ENCODE results near the gene MS4A10. TPM values are rescaled to one million over a fixed set of nuclear protein-coding genes. Genes with fewer than 3 reads are reported as not detected.

Gene MS4A10
- total RNA-seq (under 1 TPM in 1 of 5 donors, not detected in 4; 0.18 TPM), polyA plus RNA-seq (not detected)
- long read RNA-seq, donor 1: 0 reads
- long read RNA-seq, donor 2: 0 reads
- long read RNA-seq, donor 3: 0 reads
- long read RNA-seq, donor 4: 0 reads
- long read RNA-seq, donor 5: 0 reads
- long read RNA-seq, donor 6: 0 reads
- long read RNA-seq, donor 7: 0 reads
- long read RNA-seq, donor 8: 0 reads
- long read RNA-seq, donor 9: 0 reads
- long read RNA-seq, donor 10: 0 reads

- no peak for DNase-seq
- no peak for TF ChIP-seq POLR2A (IDR thresholded peaks at IDR 0.05)
- no peak for TF ChIP-seq POLR2AphosphoS5 (IDR thresholded peaks at IDR 0.05)
- TF ChIP-seq CTCF (IDR thresholded peaks at IDR 0.05): no peak
- TF ChIP-seq EP300 (IDR thresholded peaks at IDR 0.05): no peak
- H3K27ac ChIP-seq: no peak within 1 kb of the TSS
Measured at GRCh38 chr11:60785136-60785535, at the start of gene MS4A10. MS4A10 (plus strand) TSS chr11:60785333; CDS start chr11:60790336, 5,003 bp downstream.

GRCh38 chr11:60739114-60739513 lies 46.0 kb upstream of the MS4A10 start:
- H3K27me3 ChIP-seq: no peaks in the 10 kb centered on the region
- intact Hi-C loops (cut with DNase I; ENCODE audit: low total_unique reads): no loop called here
- TF ChIP-seq EP300 (IDR thresholded peaks at IDR 0.05): no peak
- TF ChIP-seq POLR2A (IDR thresholded peaks at IDR 0.05): no peak
- no peak for TF ChIP-seq CTCF (IDR thresholded peaks at IDR 0.05)
- no peak for TF ChIP-seq POLR2AphosphoS5 (IDR thresholded peaks at IDR 0.05)
- H3K36me3 ChIP-seq: no peaks in the 10 kb centered on the region
- peaks cover 0 to 7% (median 0%) of the 10 kb centered on the region in 4 donors for H3K9me3 ChIP-seq
- no peak overlapping the region for H3K27ac ChIP-seq
- WGBS, 5 donors: 70 to 77% (median 73%) methylated on average over 7 of the region's 7 CpGs
- no peaks in the 10 kb centered on the region for H3K4me1 ChIP-seq
- no peak for DNase-seq
- H3K4me3 ChIP-seq: no peak overlapping the region

More at GRCh38 chr11:60785136-60785535, at the start of gene MS4A10:
- 59 to 67% (median 62%) methylated on average over 8 to 9 of the region's 9 CpGs for WGBS, 5 donors
- Histone ChIP-seq H3K4me1 (peaks cover 0 to 19% (median 10%) of the 10 kb centered on the region in 4 donors), H3K27me3 (no peaks in the 10 kb centered on the region), H3K36me3 (no peaks in the 10 kb centered on the region), H3K4me3 (no peak within 1 kb of the TSS), H3K9me3 (no peaks in the 10 kb centered on the region)
- intact Hi-C loops (cut with DNase I; ENCODE audit: low total_unique reads): no loop called here

- peaks cover 0 to 7% (median 0%) of the 10 kb centered on the region in 4 donors for H3K9me3 ChIP-seq
Measured at GRCh38 chr11:60740573-60740972, 44.6 kb upstream of the MS4A10 start.

GRCh38 chr11:60741421-60741820 lies 43.7 kb upstream of the MS4A10 start:
- H3K9me3 ChIP-seq: peaks cover 0 to 7% (median 0%) of the 10 kb centered on the region in 4 donors
- no peaks in the 10 kb centered on the region for H3K36me3 ChIP-seq
- DNase-seq: no peak
- H3K27me3 ChIP-seq: no peaks in the 10 kb centered on the region
- intact Hi-C loops (cut with DNase I; ENCODE audit: low total_unique reads): no loop called here
- no peak overlapping the region for H3K4me3 ChIP-seq
- H3K4me1 ChIP-seq: no peaks in the 10 kb centered on the region
- TF ChIP-seq CTCF (IDR thresholded peaks at IDR 0.05) (no peak), POLR2AphosphoS5 (IDR thresholded peaks at IDR 0.05) (no peak), POLR2A (IDR thresholded peaks at IDR 0.05) (no peak), EP300 (IDR thresholded peaks at IDR 0.05) (no peak)
- WGBS, 5 donors: 79 to 89% (median 83%) methylated on average over 3 of the region's 3 CpGs
- H3K27ac ChIP-seq: no peak overlapping the region

More at GRCh38 chr11:60740573-60740972, 44.6 kb upstream of the MS4A10 start:
- Histone ChIP-seq H3K4me3 (no peak overlapping the region), H3K36me3 (no peaks in the 10 kb centered on the region), H3K4me1 (no peaks in the 10 kb centered on the region), H3K27me3 (no peaks in the 10 kb centered on the region), H3K27ac (no peak overlapping the region)
- DNase-seq: no peak
- intact Hi-C loops (cut with DNase I; ENCODE audit: low total_unique reads): no loop called here
- TF ChIP-seq POLR2AphosphoS5 (IDR thresholded peaks at IDR 0.05) (no peak), EP300 (IDR thresholded peaks at IDR 0.05) (no peak), POLR2A (IDR thresholded peaks at IDR 0.05) (no peak), CTCF (IDR thresholded peaks at IDR 0.05) (no peak)

All from stomach (tissue), 19 donors.